ENCODE measurements around the gene CTNNAL1. TPM values are rescaled to one million over a fixed set of nuclear protein-coding genes. Genes with fewer than 3 reads are reported as not detected.
"Not testable (repeated sequence)": the region's sequence is repeated elsewhere in the genome, so short reads cannot be mapped to it uniquely, and the experiment has no call there.

The CTNNAL1 gene, protein sequence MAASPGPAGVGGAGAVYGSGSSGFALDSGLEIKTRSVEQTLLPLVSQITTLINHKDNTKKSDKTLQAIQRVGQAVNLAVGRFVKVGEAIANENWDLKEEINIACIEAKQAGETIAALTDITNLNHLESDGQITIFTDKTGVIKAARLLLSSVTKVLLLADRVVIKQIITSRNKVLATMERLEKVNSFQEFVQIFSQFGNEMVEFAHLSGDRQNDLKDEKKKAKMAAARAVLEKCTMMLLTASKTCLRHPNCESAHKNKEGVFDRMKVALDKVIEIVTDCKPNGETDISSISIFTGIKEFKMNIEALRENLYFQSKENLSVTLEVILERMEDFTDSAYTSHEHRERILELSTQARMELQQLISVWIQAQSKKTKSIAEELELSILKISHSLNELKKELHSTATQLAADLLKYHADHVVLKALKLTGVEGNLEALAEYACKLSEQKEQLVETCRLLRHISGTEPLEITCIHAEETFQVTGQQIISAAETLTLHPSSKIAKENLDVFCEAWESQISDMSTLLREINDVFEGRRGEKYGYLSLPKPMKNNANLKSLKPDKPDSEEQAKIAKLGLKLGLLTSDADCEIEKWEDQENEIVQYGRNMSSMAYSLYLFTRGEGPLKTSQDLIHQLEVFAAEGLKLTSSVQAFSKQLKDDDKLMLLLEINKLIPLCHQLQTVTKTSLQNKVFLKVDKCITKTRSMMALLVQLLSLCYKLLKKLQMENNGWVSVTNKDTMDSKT
- 10 to 100 TPM in 1 of 4 donors, 1 to 10 TPM in 3; 4.4 to 40.4 (median 6.2) TPM for total RNA-seq

DNA sequence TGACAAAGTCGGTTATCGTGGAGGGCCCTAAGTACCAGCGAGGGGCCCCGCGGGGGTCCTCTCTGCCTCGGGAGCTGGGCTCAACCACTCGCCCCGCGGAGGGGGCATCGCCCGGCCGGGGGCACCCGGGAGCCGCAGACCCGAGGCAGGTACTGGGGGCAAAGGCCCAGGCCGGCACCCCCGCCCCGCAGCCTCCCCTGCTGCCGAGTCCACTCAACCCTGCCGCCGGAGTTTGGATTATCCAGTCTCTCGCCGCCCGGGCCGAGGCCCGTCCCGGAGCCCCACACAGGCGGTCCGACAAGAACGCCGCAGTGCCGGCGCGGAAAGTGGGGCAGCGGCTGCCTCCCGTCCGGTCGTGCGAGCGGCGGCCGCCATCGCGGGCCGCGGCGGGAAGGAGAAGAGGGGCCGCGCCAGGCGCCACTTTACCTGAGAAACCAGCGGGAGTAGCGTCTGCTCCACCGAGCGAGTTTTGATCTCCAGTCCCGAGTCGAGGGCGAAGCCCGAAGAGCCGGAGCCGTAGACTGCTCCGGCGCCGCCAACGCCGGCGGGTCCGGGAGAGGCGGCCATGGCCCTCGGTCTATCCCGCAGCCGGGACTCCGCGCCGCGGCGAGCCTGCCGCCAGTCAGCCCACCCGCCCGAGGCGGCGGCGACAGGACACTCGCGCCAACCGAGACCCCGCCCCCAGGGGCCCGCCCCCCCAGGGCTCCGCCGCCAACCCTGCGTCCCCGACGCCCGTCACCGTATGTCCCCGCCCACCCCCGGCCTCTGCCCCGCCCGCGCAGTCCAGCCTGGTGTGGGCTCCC, at the start of gene CTNNAL1:
Gene CTNNAL1, minus strand, starts transcription at position 624 of the 803 bp plus-strand sequence. Its CDS starts 57 bp downstream, at position 567.
- H3K4me3 ChIP-seq = peak within 1 kb of the TSS; percentile 69 to 88 (median 77)
- H3K27me3 ChIP-seq = no peaks in the 10 kb centered on the region
- peak; percentile 93 to 97 (median 97) for DNase-seq
- TF ChIP-seq, protein P1, sequence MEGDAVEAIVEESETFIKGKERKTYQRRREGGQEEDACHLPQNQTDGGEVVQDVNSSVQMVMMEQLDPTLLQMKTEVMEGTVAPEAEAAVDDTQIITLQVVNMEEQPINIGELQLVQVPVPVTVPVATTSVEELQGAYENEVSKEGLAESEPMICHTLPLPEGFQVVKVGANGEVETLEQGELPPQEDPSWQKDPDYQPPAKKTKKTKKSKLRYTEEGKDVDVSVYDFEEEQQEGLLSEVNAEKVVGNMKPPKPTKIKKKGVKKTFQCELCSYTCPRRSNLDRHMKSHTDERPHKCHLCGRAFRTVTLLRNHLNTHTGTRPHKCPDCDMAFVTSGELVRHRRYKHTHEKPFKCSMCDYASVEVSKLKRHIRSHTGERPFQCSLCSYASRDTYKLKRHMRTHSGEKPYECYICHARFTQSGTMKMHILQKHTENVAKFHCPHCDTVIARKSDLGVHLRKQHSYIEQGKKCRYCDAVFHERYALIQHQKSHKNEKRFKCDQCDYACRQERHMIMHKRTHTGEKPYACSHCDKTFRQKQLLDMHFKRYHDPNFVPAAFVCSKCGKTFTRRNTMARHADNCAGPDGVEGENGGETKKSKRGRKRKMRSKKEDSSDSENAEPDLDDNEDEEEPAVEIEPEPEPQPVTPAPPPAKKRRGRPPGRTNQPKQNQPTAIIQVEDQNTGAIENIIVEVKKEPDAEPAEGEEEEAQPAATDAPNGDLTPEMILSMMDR (IDR thresholded peaks at IDR 0.05) = no peak
- TF ChIP-seq POLR2A (IDR thresholded peaks at IDR 0.05) = peak; percentile 27 to 65
- peaks cover 0 to 25% (median 3%) of the 10 kb centered on the region in 4 donors for H3K4me1 ChIP-seq
- H3K27ac ChIP-seq = peak within 1 kb of the TSS; percentile 79 to 90 (median 80)
- H3K36me3 ChIP-seq = no peaks in the 10 kb centered on the region
- H3K9me3 ChIP-seq = no peaks in the 10 kb centered on the region

DNA sequence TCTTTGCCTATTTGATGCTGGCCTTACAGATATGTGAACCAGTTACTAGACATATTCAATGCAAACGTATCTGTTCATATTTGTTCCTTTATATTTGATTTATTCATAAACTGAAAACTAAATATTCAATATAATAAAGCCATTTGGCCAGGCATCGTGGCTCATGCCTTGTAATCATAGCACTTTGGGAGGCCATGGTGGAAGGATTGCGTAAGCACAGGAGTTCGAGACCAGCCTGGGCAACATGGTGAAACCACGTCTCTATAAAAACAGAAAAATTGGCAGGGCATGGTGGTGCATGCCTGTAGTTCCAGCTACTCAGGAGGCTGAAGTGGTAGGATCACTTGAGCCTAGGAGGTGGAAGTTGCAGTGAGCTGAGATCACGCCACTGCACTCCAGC, 49.2 kb upstream of the CTNNAL1 start:
- Histone ChIP-seq H3K27ac (no peak overlapping the region), H3K27me3 (no peaks in the 10 kb centered on the region), H3K4me3 (no peak overlapping the region), H3K4me1 (no peaks in the 10 kb centered on the region), H3K9me3 (no peaks in the 10 kb centered on the region), H3K36me3 (peaks cover 0 to 64% (median 0%) of the 10 kb centered on the region in 3 donors)
- TF ChIP-seq, protein P1 (IDR thresholded peaks at IDR 0.05) = no peak
- no peak for DNase-seq

DNA sequence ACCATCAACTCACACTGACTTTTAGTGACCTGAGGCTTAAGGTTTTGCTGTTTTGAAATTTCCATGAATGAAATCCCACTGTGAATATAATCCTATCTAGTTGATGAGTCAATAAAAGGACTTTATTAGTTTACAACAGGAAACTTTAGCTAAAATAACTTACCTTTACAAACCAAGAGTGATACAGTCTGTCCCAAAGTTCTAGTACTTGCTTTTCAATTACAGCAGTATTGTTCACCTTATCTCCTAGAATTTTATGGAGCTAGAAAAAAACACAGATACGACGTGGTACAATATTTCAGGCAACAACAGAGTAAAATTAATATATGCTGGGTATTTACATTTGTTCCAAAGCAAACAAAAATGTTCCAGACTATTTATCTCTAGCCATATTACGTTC, 46.9 kb upstream of the CTNNAL1 start:
- no peaks in the 10 kb centered on the region for H3K27me3 ChIP-seq
- no peaks in the 10 kb centered on the region for H3K9me3 ChIP-seq
- H3K36me3 ChIP-seq = peaks cover 0 to 77% (median 3%) of the 10 kb centered on the region in 3 donors
- H3K4me3 ChIP-seq = no peak overlapping the region
- H3K4me1 ChIP-seq = no peaks in the 10 kb centered on the region
- TF ChIP-seq POLR2A (IDR thresholded peaks at IDR 0.05) = no peak
- TF ChIP-seq, protein P1 (IDR thresholded peaks at IDR 0.05) = no peak
- DNase-seq = no peak
- peak overlapping the region in 1 of 4 donors; percentile 2 for H3K27ac ChIP-seq

DNA sequence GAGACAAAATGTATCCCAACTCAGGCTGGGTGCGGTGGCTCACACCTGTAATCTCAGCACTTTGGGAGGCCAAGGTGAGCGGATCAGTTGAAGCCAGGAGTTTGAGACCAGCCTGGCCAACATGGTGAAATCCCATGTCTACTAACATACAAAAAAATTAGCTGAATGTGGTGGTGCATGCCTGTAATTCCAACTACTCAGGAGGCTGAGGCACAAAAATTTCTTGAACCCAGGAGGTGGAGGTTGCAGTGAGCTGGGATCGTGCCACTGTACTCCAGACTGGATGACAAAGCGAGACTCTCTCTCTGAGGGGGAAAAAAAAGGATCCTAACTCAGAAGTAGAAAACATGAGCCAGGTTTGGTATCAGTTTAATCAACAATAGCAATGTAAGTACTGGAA, 39.8 kb upstream of the CTNNAL1 start:
- H3K4me3 ChIP-seq, H3K4me1 ChIP-seq, DNase-seq, H3K9me3 ChIP-seq, H3K27ac ChIP-seq, H3K27me3 ChIP-seq: not testable (repeated sequence)
- H3K36me3 ChIP-seq = peaks cover 0 to 81% (median 3%) of the 10 kb centered on the region in 3 donors

DNA sequence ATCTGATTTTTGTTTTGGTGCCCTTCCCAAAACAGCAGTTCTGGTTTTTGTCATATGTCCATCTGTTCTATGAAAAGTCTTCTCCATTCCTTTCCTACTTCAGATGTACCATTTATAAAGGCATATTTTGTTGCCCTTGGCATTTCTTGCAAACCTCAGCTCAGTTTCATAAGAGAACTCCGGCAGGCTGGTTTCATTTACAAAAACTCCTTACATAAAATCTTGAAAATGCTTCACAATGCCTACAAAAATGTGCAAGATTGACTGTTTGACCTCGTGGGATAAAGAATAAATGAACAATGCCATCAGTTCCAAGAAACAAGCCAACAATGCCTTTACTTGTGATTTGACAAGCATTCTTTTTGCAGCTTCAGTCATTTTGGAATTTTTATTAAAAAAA, 39.1 kb upstream of the CTNNAL1 start:
- no peak for DNase-seq
- no peak overlapping the region for H3K27ac ChIP-seq
- peaks cover 0 to 82% (median 3%) of the 10 kb centered on the region in 3 donors for H3K36me3 ChIP-seq
- H3K27me3 ChIP-seq = no peaks in the 10 kb centered on the region
- H3K9me3 ChIP-seq = no peaks in the 10 kb centered on the region
- no peak for TF ChIP-seq POLR2A (IDR thresholded peaks at IDR 0.05)
- TF ChIP-seq, protein P1 (IDR thresholded peaks at IDR 0.05) = no peak
- no peak overlapping the region for H3K4me3 ChIP-seq
- H3K4me1 ChIP-seq = no peaks in the 10 kb centered on the region
